OCI-LY7 (cell line): ENCODE measurements around the gene KCNN3.

ENCODE experiments used
- EZH2phosphoT487 ChIP-seq: fragments of 200-600 bp; sonication (generic); IDR thresholded peaks from 2 replicates; pipeline ENCODE4 v1.6.1; 2018; ENCODE audit warnings: low read depth, borderline replicate concordance, mild to moderate bottlenecking, mixed run types, antibody characterized with exemption, low read length, moderate library complexity, mixed read lengths
- TF ChIP-seq, protein P1 (sequence below): fragments of 200-600 bp; sonication (generic); conservative IDR thresholded peaks from 2 replicates; pipeline ENCODE4 v1.5.1; 2014; ENCODE audit warnings: mild to moderate bottlenecking, antibody characterized with exemption, low read length, moderate library complexity, mixed read lengths

DNA sequence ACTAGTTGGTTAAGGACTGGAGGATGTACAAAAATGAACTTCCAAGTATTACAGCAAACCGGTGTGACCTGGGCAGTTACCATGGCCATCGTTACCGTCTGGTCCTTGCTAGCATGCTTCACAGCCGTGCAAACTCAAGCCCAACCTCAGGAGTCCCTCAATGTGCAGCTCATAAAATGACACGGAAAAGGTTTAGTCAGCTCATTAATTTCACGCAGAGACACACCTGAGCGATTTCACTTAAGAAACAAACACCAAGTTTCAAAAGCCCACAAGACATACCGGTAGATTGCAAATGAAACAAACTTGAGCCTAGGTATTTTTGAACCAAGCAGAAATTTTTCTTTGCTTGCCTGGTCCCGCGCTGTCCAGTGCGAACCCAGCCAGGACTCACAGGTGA is 157.1 kb downstream of the KCNN3 start:
- TF ChIP-seq, protein P1, sequence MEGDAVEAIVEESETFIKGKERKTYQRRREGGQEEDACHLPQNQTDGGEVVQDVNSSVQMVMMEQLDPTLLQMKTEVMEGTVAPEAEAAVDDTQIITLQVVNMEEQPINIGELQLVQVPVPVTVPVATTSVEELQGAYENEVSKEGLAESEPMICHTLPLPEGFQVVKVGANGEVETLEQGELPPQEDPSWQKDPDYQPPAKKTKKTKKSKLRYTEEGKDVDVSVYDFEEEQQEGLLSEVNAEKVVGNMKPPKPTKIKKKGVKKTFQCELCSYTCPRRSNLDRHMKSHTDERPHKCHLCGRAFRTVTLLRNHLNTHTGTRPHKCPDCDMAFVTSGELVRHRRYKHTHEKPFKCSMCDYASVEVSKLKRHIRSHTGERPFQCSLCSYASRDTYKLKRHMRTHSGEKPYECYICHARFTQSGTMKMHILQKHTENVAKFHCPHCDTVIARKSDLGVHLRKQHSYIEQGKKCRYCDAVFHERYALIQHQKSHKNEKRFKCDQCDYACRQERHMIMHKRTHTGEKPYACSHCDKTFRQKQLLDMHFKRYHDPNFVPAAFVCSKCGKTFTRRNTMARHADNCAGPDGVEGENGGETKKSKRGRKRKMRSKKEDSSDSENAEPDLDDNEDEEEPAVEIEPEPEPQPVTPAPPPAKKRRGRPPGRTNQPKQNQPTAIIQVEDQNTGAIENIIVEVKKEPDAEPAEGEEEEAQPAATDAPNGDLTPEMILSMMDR, result no peak
- TF ChIP-seq EZH2phosphoT487, result no peak
